Measurements from ENCODE around the gene NPW. TPM values are rescaled to one million over a fixed set of nuclear protein-coding genes. Genes with fewer than 3 reads are reported as not detected.

The NPW gene
- total and polyA plus RNA-seq, 2 of the 8 experiments (the other 6 are each of a cell fraction or from before 2014, with no cell fraction given), result 4.0 to 10.3 TPM

DNA sequence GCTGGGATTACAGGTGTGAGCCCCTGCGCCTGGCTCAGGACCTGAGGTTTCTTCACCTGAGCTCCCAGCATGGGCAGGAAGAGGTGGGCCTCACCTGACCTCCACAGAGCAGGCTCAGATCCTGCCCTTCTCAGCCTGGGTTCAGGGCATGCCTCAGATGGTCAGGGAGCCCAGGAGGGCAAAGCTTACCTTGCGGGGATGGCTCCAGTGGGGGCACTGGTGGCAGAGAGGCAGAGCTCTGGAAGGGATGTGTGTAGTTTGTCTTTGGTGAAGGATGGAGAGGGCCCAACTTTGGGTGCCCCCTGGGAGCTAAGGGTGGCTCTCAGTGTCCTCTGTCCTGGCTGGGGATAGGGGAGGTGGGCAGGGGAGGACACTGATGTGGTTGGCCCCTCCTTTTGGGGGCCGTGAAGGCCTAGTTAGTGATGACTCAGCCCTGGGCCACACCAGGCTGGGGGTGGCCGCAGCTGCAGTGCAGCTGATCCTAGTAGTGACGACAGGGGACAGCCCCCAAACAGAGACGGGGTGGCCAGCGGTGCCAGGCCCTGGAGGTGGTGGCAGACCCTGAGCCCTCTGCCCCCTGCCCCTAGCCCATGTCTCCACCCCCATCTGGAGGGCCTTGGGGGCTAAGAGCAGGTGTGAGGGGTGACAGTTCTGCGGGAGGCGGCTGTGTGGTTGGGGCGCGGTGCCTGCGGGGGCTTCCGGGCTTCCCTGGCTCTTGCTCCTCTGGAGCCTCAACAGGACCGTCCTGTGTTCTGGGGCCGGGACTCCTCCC, 12.9 kb downstream of the NPW start (continued):
- no peak for TF ChIP-seq CHD1 (IDR thresholded peaks at IDR 0.05; ENCODE audit: low read depth, low read length)
- TF ChIP-seq MAFK (IDR thresholded peaks at IDR 0.05; ENCODE audit: low read depth, low read length), result no peak
- TF ChIP-seq TEAD4 (IDR thresholded peaks at IDR 0.05; ENCODE audit: low read depth, low read length), result no peak
